Neural cell (in vitro differentiated cells): ENCODE results near the gene ADIPOR1. TPM values are rescaled to one million over a fixed set of nuclear protein-coding genes. Genes with fewer than 3 reads are reported as not detected.

Experiments
- H2AFZ ChIP-seq: fragments of 200-600, 300-800 bp; sonication (generic), shearing (Covaris generic); 2 replicates; pipeline ENCODE4 v1.6.0; 2014; ENCODE audit warnings: low read depth, mild to moderate bottlenecking, antibody characterized with exemption, low read length, moderate library complexity
- H3F3A ChIP-seq: fragments of 200-600 bp; shearing (Covaris generic); 2 replicates; pipeline ENCODE4 v1.6.1; 2016; ENCODE audit warnings: mild to moderate bottlenecking, moderate library complexity, mixed read lengths, antibody characterized with exemption, low read length; ENCODE audit not compliant: insufficient read depth, poor library complexity, severe bottlenecking
- H3K27ac ChIP-seq: fragments of 200-600, 300-800 bp; sonication (generic), shearing (Covaris generic); 2 replicates; pipeline ENCODE4 v1.5.1; 2014; ENCODE audit warnings: mild to moderate bottlenecking, low read length, moderate library complexity
- H3K27me3 ChIP-seq: fragments of 300-800, 200-600 bp; sonication (generic), shearing (Covaris generic); 2 replicates; pipeline ENCODE4 v1.6.0; 2014; ENCODE audit warnings: mild to moderate bottlenecking, low read depth, low read length, moderate library complexity; ENCODE audit not compliant: insufficient read depth
- H3K36me3 ChIP-seq: fragments of 300-800, 200-600 bp; sonication (generic), shearing (Covaris generic); 2 replicates; pipeline ENCODE4 v1.5.1; 2014; ENCODE audit warnings: mild to moderate bottlenecking, antibody characterized with exemption, low read length, moderate library complexity; ENCODE audit not compliant: insufficient read depth
- H3K4me2 ChIP-seq: fragments of 300-800, 200-600 bp; sonication (generic), shearing (Covaris generic); 2 replicates; pipeline ENCODE4 v1.6.0; 2014; ENCODE audit warnings: mild to moderate bottlenecking, low read length
- H3K4me3 ChIP-seq: fragments of 300-800, 200-600 bp; sonication (generic), shearing (Covaris generic); 2 replicates; pipeline ENCODE4 v1.5.1; 2014; ENCODE audit warnings: mild to moderate bottlenecking, low read length, moderate library complexity
- H3K79me2 ChIP-seq: fragments of 200-600 bp; shearing (Covaris generic); replicated peaks from 2 replicates; pipeline ENCODE4 v1.6.0; 2014; ENCODE audit warnings: mild to moderate bottlenecking, low read length, moderate library complexity; ENCODE audit not compliant: insufficient read depth
- H3K9ac ChIP-seq: fragments of 300-800, 200-600 bp; sonication (generic), shearing (Covaris generic); 2 replicates; pipeline ENCODE4 v1.6.1; 2016; ENCODE audit warnings: mild to moderate bottlenecking, low read length, mixed read lengths
- H3K9me2 ChIP-seq: fragments of 200-600 bp; shearing (Covaris generic); 2 replicates; pipeline ENCODE4 v1.6.1; 2016; ENCODE audit warnings: mild to moderate bottlenecking, low read length, mixed read lengths; ENCODE audit not compliant: insufficient read depth
- H3K9me3 ChIP-seq: fragments of 200-600, 300-800 bp; sonication (generic), shearing (Covaris generic); 2 replicates; pipeline ENCODE4 v1.6.1; 2016; ENCODE audit warnings: mild to moderate bottlenecking, mixed run types, low read length, moderate library complexity, mixed read lengths
- H4K20me1 ChIP-seq: fragments of 200-600 bp; shearing (Covaris generic); 2 replicates; pipeline ENCODE4 v1.6.1; 2016; ENCODE audit warnings: mild to moderate bottlenecking, mixed run types; ENCODE audit not compliant: insufficient read depth
- EP300 ChIP-seq: fragments of 450-650 bp; conservative IDR thresholded peaks from 2 replicates; pipeline ENCODE4 v1.6.1; 2014; ENCODE audit warnings: antibody characterized with exemption, mild to moderate bottlenecking, moderate library complexity; ENCODE audit not compliant: poor library complexity, severe bottlenecking
- EZH2 ChIP-seq: fragments of 200-600, 300-800 bp; shearing (Covaris generic), sonication (generic); IDR thresholded peaks from 2 replicates; pipeline ENCODE4 v1.6.1; 2014; ENCODE audit warnings: antibody characterized with exemption, low read length, borderline replicate concordance, mild to moderate bottlenecking; ENCODE audit not compliant: insufficient read depth, poor library complexity, severe bottlenecking
- MXI1 ChIP-seq: fragments of 450-650 bp; conservative IDR thresholded peaks from 2 replicates; pipeline ENCODE4 v1.6.1; 2014; ENCODE audit warnings: antibody characterized with exemption, mild to moderate bottlenecking; ENCODE audit not compliant: poor library complexity, severe bottlenecking
- POLR2AphosphoS5 ChIP-seq: IDR thresholded peaks from 2 replicates; pipeline ENCODE4 v1.6.1; 2012
- RAD21 ChIP-seq: fragments of 450-650 bp; conservative IDR thresholded peaks from 2 replicates; pipeline ENCODE4 v1.6.1; 2014; ENCODE audit warnings: antibody characterized with exemption, mild to moderate bottlenecking, moderate library complexity
- SMC3 ChIP-seq: fragments of 450-650 bp; conservative IDR thresholded peaks from 2 replicates; pipeline ENCODE4 v1.6.1; 2014; ENCODE audit warnings: antibody characterized with exemption, mild to moderate bottlenecking, moderate library complexity; ENCODE audit not compliant: poor library complexity
- TAF1 ChIP-seq: IDR thresholded peaks from 2 replicates; pipeline ENCODE4 v1.6.1; 2012; ENCODE audit warnings: low read depth
- polyA plus RNA-seq: library from polyadenylated mRNA; depleted of rRNA; stranded (reverse); fragments of >200 nt; gene quantifications from 2 replicates; pipeline ENCODE4 v1.2.3, GENCODE V29; 2014
- TF ChIP-seq, protein P1 (sequence below): IDR thresholded peaks from 2 replicates; pipeline ENCODE4 v1.6.1; 2012; ENCODE audit warnings: borderline replicate concordance
- TF ChIP-seq, protein P2 (sequence below): fragments of 450-650 bp; IDR thresholded peaks from 2 replicates; pipeline ENCODE4 v1.5.1; 2014; ENCODE audit warnings: antibody characterized with exemption, mild to moderate bottlenecking, moderate library complexity; ENCODE audit not compliant: poor library complexity, severe bottlenecking

The ADIPOR1 gene
- polyA plus RNA-seq, 1 donor from 2014 or later = 72.3 TPM

DNA sequence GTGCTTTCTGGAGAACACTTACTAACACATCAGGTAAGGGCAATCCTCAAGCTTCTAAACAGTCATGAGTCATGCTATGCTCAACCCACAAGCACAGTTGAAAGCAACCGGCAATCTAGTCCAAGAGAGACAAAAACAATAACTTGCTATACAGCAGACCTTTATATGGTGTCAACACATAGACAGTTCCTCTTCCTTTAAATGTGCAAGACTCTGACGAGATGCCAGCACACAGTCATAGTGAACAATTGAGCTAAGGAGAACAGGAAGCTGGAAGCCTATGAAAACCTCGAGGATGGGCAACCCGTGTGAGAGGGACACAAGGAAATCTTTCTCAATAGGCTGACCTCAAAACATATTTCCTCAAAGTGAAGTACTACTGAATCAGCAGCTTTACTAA, 5.3 kb downstream of the ADIPOR1 start:
- Histone ChIP-seq H3K9me3 (no peaks in the 10 kb centered on the region), H3K4me3 (no peak overlapping the region), H3K27me3 (no peaks in the 10 kb centered on the region), H3K36me3 (no peaks in the 10 kb centered on the region), H2AFZ (no peak overlapping the region), H3K27ac (no peak overlapping the region), H3K9me2 (no peaks in the 10 kb centered on the region), H4K20me1 (no peaks in the 10 kb centered on the region), H3K4me2 (no peak overlapping the region), H3F3A (no peaks in the 10 kb centered on the region), H3K79me2 (peaks cover 47% of the 10 kb centered on the region), H3K9ac (no peak overlapping the region)
- TF ChIP-seq EP300 (no peak), TAF1 (no peak)

DNA sequence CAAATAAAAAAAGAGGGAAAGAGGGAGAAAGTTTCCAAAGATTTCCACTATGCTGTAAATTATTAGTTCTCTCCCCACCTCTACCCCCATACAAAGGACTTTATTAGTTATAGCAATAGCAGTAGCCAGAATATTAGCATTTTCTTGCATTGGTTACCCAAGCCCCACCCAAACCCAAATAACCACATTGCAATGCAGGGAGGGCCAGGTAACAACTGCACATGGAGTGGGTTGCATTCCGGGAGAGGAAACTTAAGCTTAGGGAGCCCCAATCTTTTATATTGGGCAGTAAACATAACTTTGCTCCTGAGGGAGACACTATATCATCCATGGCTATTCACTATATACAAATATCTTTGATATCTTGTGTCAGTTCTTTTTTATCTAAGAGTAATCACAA, 6.0 kb downstream of the ADIPOR1 start:
- H3K9me2 ChIP-seq = no peaks in the 10 kb centered on the region
- no peak overlapping the region for H3K4me2 ChIP-seq

DNA sequence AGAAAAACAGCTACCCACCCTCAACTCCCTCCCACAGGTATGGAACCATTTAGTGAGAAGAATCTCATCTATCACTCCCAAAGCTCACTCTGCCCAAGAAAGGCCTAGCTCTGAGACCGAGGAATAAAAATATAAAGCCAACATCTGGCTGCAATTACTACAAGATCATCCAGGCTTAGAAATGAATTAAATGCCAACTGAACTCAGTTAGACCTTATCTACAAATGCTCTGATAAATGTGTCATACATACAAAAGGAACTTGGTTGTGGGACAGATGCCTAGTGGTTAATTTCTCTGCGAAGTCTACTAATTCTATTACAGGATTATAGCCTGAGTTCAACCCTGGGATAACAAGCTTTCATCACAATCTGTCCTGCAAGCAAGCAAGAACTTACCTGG, 6.7 kb downstream of the ADIPOR1 start:
- Histone ChIP-seq H3K9ac (no peak overlapping the region), H3K4me2 (no peak overlapping the region), H3K9me2 (no peaks in the 10 kb centered on the region), H3F3A (no peaks in the 10 kb centered on the region), H3K4me3 (no peak overlapping the region), H3K36me3 (peaks cover 2% of the 10 kb centered on the region), H3K27ac (no peak overlapping the region), H3K79me2 (peaks cover 33% of the 10 kb centered on the region), H3K9me3 (no peaks in the 10 kb centered on the region), H4K20me1 (no peaks in the 10 kb centered on the region), H2AFZ (no peak overlapping the region), H3K27me3 (no peaks in the 10 kb centered on the region)
- TF ChIP-seq MXI1 (no peak), EP300 (no peak), RAD21 (no peak), TAF1 (no peak), POLR2AphosphoS5 (no peak), SMC3 (no peak), EZH2 (no peak)
- TF ChIP-seq, protein P1, sequence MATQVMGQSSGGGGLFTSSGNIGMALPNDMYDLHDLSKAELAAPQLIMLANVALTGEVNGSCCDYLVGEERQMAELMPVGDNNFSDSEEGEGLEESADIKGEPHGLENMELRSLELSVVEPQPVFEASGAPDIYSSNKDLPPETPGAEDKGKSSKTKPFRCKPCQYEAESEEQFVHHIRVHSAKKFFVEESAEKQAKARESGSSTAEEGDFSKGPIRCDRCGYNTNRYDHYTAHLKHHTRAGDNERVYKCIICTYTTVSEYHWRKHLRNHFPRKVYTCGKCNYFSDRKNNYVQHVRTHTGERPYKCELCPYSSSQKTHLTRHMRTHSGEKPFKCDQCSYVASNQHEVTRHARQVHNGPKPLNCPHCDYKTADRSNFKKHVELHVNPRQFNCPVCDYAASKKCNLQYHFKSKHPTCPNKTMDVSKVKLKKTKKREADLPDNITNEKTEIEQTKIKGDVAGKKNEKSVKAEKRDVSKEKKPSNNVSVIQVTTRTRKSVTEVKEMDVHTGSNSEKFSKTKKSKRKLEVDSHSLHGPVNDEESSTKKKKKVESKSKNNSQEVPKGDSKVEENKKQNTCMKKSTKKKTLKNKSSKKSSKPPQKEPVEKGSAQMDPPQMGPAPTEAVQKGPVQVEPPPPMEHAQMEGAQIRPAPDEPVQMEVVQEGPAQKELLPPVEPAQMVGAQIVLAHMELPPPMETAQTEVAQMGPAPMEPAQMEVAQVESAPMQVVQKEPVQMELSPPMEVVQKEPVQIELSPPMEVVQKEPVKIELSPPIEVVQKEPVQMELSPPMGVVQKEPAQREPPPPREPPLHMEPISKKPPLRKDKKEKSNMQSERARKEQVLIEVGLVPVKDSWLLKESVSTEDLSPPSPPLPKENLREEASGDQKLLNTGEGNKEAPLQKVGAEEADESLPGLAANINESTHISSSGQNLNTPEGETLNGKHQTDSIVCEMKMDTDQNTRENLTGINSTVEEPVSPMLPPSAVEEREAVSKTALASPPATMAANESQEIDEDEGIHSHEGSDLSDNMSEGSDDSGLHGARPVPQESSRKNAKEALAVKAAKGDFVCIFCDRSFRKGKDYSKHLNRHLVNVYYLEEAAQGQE = no peak
- TF ChIP-seq, protein P2, sequence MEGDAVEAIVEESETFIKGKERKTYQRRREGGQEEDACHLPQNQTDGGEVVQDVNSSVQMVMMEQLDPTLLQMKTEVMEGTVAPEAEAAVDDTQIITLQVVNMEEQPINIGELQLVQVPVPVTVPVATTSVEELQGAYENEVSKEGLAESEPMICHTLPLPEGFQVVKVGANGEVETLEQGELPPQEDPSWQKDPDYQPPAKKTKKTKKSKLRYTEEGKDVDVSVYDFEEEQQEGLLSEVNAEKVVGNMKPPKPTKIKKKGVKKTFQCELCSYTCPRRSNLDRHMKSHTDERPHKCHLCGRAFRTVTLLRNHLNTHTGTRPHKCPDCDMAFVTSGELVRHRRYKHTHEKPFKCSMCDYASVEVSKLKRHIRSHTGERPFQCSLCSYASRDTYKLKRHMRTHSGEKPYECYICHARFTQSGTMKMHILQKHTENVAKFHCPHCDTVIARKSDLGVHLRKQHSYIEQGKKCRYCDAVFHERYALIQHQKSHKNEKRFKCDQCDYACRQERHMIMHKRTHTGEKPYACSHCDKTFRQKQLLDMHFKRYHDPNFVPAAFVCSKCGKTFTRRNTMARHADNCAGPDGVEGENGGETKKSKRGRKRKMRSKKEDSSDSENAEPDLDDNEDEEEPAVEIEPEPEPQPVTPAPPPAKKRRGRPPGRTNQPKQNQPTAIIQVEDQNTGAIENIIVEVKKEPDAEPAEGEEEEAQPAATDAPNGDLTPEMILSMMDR = no peak

More for the DNA sequence above, 6.0 kb downstream of the ADIPOR1 start:
- Histone ChIP-seq H3K79me2 (peaks cover 40% of the 10 kb centered on the region), H3K36me3 (no peaks in the 10 kb centered on the region), H4K20me1 (no peaks in the 10 kb centered on the region), H3K4me3 (no peak overlapping the region), H3K27ac (no peak overlapping the region), H3K9me3 (no peaks in the 10 kb centered on the region), H3K27me3 (no peaks in the 10 kb centered on the region), H2AFZ (no peak overlapping the region), H3F3A (no peaks in the 10 kb centered on the region), H3K9ac (no peak overlapping the region)
- no peak for TF ChIP-seq EZH2
- no peak for TF ChIP-seq RAD21
